HG02571 (cell line): ENCODE data around the gene UBXN6.

ENCODE experiments used
- ATAC-seq: cut with Tn5 transposase; IDR thresholded peaks from one replicate; pipeline ENCODE4 v1.9.1; 2021; ENCODE audit warnings: mild to moderate bottlenecking, moderate library complexity; ENCODE audit not compliant: unreplicated experiment

The UBXN6 gene

DNA sequence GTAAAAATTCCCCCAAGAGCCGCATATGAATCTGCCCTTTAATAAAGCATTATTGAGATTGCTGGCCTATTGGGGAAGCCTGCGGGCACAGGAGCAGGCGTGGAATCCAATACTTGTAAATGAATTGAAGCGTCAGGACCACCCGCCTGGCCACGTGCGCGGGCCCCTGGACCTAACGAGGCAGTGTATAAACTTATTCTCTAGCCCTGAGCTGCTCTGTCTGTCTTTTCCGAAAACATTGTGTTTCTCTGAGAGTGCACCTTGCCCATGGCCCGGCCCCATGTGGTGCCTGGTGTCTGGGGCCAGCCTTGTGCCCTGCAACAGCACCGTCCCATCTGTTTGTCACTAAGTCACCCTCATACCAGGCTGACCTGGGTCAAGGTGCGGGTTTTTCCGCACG, 14.4 kb downstream of the UBXN6 start:
- ATAC-seq, result no peak

DNA sequence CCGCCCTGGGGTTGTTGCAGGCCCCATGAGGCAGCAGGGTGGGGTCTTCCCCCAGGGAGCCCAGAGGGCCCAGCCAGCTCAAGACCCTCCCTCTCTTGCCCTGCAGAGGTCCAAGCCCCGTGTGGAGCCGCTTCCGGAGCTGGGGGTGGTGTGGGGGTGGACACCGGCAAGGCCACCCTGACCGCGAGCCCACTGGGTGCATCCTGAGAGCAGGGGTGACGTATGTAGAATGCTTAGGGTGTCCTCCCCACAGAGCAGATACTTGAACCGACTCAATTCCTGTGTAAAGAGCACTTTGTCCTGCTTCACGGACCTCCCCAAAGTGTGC, 14.8 kb downstream of the UBXN6 start:
- ATAC-seq, result no peak

DNA sequence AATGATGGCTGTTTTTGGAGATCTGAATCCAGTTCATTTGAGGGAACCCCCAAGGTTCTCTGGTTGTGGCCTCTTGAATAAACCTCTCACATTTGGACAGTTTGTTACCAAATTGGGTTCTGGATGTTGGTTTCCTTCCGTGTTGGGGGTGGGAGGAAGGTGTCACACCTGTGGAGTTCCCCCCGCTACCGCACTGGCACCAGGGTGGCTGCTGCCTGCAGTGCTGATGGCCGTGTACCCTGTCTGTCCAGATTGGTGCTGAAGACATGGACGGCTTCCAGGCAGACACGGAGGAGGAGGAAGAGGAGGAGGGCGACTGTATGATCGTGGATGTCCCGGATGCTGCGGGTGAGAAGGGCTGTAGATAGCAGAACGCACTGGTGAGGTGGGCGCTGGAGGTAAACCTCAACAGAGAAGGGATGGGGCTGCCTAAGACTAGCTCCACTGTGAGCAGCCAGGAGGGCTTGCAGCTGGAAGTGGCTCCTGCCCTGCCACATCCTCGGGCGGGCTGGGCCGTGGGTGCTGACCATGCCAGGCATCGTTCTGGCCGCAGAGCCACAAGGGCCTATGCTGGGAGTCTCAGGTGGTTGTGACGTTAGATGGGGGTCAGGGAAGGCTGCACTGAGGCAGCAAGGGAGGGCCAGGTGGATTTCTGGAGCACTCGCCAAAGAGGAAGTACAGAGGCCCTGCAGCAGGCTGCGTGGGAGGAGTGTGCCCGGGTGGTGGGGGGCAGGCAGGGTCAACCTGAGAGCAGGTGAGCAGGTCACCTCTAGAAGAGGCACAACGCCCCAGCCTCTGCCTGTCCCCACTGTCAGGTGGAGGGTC, 15.4 kb downstream of the UBXN6 start:
- no peak for ATAC-seq

DNA sequence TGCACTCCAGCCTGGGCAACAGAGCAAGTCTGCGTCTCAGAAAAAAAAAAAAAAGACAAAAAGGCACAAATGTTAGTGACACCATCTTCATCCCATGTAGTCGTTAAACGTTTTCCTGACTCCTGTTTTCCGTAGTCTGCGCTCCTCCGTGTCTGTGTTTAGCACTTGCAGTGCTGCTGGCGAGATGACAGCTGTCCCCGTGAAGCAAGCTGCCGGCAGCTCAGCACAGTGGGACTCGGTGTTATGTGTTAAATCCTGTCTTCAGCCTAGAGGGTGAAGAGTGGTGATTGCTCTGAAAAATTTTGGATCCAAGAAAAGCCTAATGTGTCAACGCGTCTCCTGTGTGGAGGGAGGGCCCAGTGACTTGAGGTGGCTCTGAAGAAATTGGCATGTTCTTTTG, 18.4 kb downstream of the UBXN6 start:
- ATAC-seq, result no peak

DNA sequence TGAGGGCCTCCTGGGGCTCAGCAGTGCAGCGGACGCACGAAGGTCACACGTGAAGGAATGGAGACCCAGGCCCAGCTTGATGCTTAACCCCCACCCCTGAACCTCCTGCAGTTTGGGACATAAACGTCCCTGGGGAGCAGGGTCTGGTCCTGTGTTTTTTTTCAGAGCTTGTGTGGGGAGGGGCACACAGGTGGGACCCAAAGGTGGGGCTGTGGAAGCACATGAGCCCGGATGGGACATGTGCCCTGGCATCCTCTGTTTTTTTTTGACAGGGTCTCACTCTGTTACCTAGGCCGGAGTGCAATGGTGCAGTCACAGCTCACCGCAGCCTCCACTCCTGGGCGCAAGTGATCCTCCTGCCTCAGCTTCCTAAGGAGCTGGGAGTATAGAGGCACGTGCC, 20.5 kb downstream of the UBXN6 start:
- ATAC-seq, result no peak

DNA sequence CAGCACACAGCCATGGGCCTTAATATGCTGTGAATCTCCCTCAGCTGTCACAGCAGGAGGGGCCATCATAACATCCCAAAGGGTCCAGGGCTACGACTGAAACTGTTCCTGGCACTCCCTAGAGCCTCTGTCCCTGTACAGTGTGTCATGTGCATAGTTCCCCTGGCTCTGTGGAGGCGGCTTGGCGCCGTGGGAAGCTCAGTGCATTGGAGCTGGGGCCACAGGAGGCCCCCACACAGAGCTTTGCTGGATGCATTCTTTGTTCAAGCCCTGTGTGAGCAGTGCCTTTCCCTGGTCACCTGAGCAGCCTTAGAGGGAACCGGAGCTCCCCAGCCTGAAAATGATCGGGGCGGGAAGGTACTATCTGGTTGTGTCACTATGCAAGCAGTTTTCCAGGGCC, 21.4 kb downstream of the UBXN6 start:
- no peak for ATAC-seq

DNA sequence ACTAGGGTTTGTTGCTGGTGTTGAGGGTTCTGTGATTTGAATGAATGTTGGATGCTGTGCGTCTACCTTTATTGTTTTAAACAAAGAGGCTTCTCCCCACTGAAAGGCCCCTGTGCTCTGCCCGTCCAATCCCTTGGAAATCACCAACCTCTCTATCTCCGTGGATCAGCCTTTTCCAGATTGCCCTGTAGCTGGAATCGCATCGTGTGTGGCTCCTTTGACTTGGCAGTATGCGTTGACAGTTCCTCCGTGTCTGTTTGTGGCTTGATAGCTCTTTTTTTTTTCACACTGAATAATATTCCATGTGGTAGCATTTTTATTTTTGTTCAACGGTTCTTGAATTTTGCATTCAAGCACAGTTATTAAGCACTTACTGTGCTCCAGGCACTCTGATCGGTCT, 23.2 kb downstream of the UBXN6 start:
- no peak for ATAC-seq

DNA sequence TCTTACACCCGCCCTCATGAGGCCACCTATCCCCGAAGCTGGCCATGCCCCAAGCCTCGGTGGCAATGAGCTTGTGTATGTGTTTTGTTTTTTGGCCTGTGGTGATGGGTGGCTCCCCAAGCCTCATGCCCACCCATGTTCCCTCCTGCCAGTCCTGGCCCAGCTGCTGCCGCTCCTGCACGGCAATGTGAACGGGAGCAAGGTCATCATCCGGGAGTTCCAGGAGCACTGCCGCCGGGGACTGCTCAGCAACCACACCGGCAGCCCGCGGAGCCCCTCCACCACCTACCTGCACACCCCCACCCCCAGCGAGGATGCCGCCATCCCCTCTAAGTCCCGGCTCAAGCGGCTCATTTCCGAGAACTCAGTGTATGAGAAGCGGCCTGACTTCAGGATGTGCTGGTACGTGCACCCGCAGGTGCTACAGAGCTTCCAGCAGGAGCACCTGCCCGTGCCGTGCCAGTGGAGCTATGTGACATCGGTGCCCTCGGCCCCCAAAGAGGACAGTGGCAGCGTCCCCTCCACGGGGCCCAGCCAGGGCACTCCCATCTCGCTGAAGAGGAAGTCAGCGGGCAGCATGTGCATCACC, 24.6 kb downstream of the UBXN6 start:
- ATAC-seq, result no peak

DNA sequence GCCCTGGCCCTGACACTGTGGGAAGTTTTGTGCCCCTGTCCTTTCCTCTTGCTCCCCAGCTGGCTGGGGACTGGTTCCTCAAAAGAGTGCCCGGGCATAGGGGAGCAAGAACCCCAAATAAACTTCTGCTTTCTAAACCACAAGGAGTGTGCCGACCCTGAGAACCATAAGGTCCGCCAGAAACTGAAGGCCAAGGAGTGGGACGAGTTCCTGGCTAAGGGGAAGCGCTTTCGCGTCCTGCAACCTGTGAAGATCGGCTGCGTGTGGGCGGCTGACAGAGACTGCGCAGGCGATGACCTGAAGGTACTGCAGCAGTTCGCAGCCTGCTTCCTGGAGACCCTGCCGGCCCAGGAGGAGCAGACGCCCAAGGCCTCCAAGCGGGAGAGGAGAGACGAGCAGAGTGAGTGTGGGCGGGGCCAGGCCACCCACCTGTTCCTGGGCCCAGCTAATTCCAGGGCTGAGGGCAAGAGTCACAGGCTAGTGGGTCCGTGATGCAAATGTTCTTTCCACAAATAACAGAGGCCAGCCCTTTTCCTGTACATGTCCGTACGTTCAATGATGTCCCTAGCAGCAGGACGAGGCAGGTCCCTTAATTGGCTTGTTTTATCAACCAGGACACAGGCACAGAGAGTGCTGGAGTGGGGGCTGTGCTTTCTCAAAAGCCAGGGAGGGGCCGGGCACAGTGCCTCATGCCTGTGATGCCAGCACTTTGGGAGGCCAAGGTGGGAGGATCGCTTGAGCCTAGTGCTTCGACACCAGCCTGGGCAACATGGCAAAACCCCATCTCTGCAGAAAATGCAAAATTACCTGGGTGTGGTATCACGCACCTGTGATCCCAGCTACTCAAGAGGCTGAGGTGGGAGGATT, 25.6 kb downstream of the UBXN6 start:
- ATAC-seq, result no peak

DNA sequence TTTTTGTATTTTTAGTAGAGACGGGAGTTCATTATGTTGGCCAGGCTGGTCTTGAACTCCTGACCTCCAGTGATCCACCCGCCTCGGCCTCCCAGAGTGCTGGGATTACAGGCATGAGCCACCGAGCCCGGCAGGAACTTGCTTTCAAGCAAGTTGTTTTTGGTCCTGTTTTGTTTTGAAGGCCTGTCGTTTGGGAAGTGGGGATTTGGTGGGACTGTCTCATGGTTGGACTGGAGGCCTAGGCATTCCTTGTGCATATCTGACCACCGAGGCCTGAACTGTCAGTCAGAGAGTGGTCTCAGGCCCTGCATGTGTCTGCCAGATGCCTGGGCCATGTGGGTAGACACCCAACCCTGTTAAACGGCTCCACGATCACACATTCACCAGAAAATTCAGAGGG, 26.3 kb downstream of the UBXN6 start:
- ATAC-seq, result no peak

DNA sequence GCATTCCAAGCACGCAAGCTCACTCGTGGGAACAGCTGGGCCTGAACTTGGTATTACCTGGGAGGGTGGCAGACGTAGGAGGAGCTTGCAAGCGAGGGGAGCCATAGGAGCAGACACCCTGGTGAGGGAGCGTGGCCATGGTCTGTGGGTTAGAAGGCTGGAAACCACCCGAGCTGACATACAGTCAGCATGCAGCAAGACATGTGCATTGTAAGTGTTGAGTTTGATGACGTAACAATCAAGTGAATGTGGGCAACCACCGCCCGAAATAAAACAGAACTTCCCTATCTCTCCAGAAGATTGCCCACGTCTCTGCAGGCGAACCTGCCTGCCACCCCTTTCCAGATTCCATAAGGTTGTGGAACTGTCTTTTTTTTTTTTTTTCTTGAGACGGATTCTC, 26.8 kb downstream of the UBXN6 start:
- ATAC-seq, result no peak

DNA sequence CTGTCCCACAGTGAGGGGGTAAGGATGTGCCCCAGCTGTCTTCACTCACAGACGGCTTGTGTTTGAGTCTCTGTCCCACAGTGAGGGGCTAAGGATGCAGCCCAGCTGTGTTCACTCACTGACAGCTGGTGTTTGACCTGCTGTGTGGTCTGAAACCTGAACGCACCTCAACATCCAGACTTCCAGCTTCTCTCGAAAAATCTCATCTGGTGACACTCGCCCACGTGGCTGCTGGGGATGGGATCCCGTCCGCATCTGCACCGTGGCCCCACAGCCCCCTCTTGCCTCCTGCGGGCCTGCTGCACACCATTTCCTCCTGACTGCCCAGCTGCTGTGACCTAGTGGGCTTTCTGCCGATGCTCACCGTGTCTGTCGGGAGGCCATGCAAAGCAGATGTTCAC, 27.8 kb downstream of the UBXN6 start:
- ATAC-seq, result no peak

DNA sequence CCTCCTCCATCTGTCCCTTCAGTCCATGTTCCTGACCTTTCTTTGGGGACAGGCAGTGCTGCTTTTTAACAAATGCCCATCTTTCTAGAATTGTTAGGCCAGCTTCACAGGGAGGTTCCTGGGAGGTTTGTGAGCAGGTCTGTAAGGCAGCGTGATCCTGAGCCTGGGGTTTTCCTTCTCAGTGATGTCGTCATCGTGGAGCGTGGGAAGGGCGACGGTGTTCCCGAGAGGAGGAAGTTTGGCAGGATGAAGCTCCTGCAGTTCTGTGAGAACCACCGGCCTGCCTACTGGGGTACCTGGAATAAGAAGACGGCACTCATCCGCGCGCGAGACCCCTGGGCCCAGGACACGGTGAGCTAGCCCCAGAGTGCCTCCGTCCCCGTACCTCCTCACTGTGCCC, 28.3 kb downstream of the UBXN6 start:
- no peak for ATAC-seq

DNA sequence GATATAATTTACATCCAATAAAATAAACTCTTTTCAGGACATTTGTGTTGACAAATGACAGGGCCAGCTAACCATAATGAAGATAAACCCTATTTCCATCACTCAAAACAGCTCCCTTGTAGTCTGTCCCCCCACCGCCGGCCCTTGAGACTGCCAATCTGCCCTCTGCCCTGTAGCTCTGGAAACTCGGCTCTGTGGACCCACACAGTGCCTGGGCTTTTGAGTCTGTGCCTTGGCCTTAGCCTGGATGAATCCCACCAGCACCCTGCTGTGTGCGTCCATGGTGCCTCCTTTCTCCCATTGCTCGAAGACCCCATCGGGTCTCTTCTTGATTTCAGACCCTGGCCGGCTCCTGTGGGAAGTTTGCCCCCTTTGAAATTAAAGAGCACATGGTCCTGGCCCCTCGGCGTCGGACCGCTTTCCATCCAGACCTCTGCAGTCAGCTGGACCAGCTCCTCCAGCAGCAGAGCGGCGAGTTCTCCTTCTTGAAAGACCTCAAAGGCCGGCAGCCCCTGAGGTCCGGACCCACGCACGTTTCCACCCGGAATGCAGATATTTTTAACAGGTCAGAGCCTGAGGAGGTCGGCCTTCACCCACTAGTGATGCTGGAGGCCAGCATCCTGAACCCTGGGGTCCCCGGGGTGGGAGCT, 29.1 kb downstream of the UBXN6 start:
- ATAC-seq, result no peak

DNA sequence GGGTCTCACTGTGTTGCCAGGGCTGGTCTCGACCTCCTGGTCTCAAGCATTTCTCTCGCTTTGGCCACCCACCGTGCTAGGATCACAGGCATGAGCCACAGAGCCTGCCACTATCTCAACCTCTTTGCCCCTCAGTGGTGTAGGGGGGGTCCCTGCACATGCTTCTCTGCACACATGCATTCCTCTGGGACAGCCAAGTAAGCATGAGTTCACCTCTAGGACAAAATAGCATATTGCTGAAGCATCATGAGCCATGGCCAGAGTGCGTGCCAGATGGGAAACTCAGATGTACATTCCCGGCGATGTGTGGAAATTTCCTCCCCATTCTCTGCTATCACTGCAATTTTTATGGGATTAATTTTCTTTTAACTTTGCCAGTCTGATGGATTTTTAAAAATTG, 32.1 kb downstream of the UBXN6 start:
- no peak for ATAC-seq

DNA sequence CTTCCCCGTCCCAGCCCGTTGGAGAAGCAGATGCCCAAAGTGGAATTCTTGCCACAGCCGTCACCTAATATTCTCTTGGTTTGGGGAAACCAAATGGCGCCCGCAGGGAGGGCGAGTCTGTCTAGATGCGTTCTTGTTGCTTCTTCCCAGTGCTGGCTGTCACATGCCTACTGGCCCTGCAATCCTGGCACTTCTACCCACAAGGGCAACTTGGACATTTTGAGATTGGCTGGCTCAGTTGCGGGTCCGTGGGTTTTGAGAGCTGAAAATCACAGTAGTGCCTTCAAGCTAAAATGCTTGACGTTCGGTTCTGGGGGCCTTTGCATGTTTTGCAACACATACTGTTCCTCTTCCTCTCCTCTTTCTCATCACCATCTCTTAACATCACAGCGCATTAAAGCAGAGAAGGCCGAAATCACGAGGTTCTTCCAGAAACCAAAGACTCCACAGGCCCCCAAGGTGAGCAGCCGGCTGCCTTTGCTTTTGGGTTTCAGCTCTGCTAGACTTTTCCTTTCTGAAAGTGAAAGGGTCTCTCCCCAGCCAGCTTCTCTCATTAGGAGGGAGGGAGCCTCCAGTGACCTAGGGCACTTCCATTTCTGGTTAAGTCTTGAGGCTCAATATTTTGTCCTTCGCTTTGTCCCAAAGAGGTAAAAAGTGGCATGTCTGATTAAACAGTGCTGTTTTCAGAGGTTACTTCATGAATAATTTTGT, 34.0 kb downstream of the UBXN6 start:
- ATAC-seq, result no peak

DNA sequence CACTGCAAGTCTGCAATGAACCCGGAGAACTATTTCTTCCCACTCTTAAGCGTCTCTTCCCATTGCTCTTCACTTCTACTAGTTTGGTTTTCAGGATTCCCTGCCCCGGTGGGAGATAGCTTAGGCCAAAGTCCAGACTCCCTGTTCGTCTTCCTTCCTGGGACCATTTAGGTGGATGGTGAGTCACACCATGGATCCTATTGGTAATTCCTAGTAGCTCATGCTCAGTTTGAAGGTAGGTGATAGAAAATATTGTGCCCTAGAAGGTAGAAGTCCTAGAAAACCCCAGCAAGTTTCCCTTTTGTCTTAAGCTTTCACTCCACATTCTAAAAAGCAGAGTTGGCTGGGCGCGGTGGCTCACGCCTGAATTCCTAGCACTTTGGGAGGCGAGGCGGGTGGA, 41.3 kb downstream of the UBXN6 start:
- no peak for ATAC-seq

DNA sequence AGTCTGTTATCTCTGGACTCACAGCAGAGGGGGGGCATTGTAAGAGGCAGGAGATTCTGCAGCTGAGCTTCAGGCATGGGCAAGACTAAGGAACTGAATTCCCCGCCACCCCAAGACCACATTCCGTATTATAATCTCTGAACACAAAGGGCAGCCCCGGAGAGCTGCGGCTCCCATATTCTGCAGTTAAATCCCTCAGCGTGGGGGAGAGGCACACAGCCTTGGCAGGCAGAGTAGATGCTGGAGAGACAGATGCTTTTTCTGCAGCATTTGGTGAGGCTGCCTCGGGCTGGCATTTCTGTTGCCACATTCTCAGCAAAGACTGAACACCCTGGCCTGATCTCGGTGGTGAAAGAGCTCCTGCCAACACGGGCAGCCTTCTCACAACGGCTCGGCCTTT, 42.2 kb downstream of the UBXN6 start:
- ATAC-seq, result no peak

DNA sequence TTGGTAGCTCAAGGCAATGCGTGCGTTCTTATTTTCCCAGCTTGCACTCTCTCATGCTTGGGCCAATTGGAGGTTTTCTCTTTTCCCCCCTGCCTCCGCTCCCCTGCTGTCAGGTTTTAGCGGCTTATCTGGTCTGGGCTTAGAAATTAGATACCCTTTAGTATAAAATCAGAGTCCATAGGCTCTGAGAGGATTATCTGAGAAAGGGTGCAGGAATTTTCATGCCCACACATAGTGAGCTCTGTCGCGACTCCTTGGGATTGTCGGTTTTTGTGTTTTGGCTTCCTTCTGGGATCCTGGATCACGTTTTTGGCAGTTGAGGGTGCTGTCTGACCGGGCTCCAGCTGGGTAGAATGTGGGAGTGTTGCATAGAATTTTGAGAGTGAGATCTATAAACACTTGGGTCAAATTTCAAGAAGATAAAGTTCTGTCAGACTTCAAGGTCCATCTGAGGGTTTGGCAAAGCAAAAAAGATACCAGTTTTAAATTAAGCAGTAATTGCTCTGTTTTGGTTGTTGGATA, 42.7 kb downstream of the UBXN6 start:
- ATAC-seq, result no peak

DNA sequence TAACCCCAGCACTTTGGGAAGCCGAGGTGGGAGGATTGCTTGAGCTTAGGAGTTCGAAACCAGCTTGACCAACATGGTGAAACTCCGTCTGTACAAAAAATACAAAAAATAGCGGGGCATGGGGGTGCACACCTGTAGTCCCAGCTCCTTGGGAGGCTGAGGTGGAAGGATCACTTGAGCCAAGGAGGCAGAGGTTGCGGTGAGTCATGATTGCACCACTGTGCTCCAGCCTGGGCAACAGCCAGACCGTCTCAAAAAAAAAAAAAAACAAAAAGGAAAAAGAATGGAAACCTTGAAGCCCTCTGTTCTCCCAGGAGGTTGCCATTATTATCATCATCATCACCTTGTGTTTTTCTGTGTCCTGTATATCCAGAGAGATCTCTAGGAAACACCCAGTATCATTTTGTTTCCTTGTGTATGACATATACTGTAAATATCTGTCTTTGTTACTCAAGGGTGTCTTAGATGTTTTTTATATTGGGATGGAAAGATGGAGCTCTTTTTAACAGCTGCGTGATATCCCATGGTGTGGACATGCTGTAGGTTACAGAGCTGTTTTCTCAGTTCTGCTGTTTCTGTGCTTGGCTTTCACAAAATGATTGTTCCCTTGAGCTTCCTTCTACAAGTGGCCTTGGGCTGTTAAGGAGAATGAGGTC, 43.3 kb downstream of the UBXN6 start:
- ATAC-seq, result no peak
